NCI-H2196 (cell line): Measurements from ENCODE around the gene WNT7B.

Source experiments
- DNase-seq: peaks from one replicate; lab custom pipeline; 2025; ENCODE audit not compliant: unreplicated experiment; lab: John Stamatoyannopoulos, UW

WNT7B gene

GRCh38 chr22:45879552-45879949 is 97.4 kb downstream of the WNT7B start:
- DNase-seq, result no peak

DNA sequence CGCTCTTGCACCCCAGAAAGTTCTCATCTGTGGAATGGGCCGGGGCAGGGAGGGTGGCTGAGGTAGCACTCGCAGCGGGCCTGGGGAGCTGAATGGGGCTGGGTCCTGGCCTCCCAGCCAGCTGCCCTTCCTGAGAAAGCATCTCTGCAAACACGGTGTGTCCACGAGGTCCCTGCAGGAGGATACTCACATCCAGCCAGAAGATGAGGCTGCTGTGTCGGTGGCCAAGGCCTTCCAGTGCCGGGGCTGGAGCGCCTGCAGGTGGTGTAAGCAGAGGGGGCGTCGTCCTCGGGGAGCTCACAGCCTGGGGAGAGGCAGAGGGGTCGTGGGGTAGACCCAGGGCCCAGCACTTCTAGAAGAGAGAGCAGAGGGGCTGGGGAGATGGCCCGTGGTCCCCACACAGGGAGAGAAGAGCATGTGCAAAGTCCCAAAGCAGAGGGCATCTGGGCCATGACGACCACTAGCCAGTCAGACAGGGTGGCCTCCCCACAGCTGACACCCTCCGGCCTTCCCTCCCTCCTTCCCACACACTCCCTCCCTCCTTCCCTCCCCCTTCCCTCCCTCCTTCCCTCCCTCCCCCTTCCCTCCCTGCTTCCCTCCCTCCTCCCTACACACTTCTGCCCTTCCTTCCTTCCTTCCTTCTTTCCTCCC is 97.9 kb downstream of the WNT7B start:
- DNase-seq, result no peak

DNA sequence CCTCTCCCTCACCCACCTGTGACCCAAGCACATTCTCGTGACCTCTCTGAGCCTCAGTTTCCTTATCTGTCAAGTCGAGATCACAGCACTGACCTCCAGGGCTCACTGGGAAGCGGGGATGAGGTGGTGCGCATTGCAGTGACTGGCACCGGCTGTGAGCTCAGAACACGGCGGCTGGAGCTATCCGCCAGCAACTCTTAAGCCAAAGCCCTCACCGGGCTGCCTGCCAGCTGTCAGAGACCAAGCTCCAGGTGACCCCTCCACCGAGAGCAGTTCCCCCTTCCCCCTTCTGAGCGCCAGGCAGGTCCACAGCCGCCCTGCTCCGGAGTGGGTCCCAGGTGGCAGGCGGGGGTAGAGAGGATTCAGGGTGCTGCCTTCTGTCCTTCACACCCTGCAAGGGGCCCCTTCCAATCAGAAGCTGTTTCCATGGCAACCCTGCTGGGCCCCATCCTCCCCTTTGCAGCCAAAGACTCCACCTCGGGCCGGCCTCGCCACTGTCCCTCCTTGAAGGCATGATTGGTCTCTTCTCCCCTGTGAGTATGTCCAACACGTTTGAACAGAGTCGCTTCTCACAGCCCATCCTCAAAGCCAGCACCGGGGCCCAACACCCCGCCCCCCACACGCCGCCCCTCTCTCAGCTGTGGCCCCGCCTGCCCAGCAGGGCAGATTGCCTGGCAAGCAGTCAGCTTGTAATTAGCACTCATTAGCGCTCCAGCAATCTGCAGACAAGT is 98.7 kb downstream of the WNT7B start:
- peak; percentile 56 for DNase-seq

- no peak for DNase-seq
These were observed 99.3 kb downstream of the WNT7B start for GRCh38 chr22:45877651-45878050.

GRCh38 chr22:45877036-45877380 is 100.0 kb downstream of the WNT7B start:
- no peak for DNase-seq

- DNase-seq, result no peak
These were observed 100.6 kb downstream of the WNT7B start for GRCh38 chr22:45876136-45877035.

DNA sequence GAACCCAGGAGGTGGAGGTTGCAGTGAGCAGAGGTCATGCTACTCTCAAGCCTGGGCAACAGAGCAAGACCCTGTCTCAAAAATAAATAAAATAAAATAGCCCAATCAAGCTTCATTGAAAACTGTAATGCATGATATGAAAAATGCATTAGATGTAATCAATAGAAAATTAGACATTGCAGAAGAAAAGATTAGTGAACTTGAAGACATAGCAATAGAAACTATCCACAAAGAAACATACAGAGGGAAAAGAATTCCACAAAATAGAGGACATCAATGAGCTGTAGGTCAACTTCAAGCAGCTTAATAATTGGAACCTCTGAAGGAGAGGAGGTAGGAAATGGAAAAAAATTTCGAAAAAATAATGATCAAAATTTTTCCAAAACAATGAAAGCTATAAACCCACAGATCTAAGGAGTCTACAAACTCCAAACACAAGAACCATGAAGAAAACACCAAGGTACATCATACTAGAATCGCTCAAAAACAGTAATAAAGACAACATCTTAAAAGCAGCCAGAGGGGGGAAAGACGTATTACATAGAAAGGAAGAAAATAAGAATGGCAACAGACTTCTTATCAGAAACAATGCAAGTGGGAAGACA is 104.2 kb downstream of the WNT7B start:
- no peak for DNase-seq

GRCh38 chr22:45871721-45872120 is 105.2 kb downstream of the WNT7B start:
- no peak for DNase-seq
